Endometrial microvascular endothelial cells (primary cell): Measurements from ENCODE around the gene LCTL. TPM values are rescaled to one million over a fixed set of nuclear protein-coding genes. Genes with fewer than 3 reads are reported as not detected.
"Not testable (repeated sequence)": the region's sequence is repeated elsewhere in the genome, so short reads cannot be mapped to it uniquely, and the experiment has no call there.

ENCODE experiments used
- in situ Hi-C: cut with HindIII; loops from 2 replicates; pipeline ENCODE4 v1.10.0; 2017; ENCODE audit warnings: low sequenced_read_pairs, low pct_unique_long_range_greater_than_20kb; ENCODE audit errors: inconsistent ontology term
- total RNA-seq: library from RNA; depleted of rRNA; stranded (reverse); fragments of >200 nt; gene quantifications from one replicate; pipeline ENCODE4 v1.2.3, GENCODE V29; 2015; ENCODE audit errors: inconsistent ontology term

The LCTL gene
- total RNA-seq, 1 donor from 2014 or later: not detected

DNA sequence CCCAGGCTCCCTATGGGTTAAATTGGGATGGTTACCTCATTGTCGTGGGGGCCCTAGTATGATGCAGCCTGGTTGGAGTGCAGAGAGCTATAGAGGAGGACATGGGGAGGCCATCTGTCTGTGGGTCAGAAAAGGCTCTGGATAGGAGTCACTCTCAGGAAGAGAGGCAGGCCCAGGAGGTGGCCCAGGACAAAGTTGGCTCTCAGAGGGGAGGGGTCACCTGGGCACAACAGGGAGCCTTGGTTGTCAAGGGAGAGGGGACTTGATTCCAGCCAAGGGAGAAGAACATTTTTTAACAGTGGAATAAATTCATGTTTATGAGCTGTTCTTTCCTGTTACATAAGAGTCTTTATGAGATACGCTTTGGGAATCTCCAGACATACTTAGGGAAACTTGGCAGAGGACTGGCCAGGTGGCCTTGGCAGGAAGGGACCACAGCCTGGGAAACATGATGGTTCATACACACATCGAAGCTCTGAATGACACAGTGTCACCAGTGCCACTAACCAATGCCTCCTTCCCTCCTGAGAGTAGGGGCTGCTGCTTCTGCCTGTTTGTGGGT lies 27.5 kb upstream of the LCTL start:
- in situ Hi-C loops: no loop called here

DNA sequence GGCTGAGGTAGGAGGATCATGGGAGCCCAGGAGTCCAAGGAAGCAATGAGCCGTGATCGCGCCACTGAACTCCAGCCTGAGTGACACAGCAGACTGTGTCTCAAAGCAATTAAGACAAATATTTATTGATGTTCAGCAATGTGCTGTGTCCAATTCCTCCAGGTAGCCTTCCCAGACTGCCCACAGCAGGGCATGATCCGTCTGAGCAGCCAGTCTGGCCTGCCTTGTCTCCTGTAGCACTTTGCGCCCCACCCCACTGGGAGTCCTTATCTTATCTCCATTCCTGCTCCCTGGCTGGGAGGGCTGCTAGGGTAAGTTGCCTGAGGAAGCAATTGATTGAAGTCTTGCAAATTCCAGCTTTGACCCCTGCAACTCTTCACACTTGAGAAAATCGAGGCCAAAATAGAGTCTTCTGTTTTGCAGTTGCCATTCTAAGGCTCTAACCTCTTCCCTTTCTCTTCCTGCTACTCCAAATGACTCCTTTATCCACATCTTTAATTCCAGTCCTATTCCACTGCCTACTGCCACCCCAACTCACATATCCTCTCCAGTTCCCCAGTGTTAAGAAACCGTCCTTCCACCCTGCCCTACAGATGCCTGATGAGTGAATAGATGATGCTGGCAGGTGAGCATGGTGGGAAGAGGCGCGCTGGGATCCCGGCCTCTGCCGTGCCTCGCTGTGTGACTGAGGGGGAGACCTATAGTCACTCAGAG lies 26.9 kb upstream of the LCTL start:
- in situ Hi-C loops: no loop called here

DNA sequence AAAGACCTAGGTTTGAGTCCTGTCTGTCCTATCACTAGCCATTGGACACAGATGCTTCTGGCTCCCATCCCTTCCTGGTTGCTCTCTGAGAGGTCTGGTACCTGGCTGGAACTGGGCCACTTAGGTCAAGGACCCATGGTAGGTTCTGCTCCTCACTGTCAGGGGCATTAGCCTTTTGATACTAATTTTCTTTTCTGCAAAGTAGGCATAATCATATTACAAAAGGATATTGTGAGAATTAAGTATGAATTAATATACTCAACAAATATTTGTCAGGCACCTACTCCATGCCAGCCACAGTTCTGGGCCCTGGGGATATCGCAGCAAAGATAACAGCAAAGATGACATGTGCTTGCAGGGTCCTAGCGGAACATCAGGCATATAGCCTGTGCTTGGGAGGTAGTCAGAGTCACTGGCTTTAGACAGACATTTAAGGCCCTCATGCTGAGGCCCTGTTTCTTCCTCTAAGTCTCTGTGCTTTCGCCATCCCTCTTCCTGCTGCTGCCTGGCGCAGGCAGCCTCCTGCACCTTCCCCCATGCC lies 25.6 kb upstream of the LCTL start:
- in situ Hi-C loops: no loop called here

DNA sequence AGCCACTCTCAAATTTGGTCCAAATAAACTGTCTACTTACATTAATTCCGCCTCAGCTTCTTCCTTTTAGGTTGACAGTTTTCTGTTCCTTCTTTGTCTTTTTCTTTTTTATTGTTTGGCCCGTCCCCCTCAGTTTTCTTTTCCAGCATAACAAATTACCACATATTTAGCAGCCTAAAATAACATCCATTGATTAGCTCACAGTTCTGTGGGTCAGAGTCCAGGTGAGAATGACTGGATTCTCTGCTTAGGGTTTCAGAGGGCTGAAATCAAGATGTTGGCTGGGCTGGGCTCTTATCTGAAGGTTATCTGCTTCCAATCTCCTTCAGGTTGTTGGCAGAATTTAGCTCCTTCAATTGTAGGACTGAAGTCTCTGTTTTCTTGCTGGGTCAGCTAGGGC lies 24.6 kb upstream of the LCTL start:
- in situ Hi-C loops: no loop called here

DNA sequence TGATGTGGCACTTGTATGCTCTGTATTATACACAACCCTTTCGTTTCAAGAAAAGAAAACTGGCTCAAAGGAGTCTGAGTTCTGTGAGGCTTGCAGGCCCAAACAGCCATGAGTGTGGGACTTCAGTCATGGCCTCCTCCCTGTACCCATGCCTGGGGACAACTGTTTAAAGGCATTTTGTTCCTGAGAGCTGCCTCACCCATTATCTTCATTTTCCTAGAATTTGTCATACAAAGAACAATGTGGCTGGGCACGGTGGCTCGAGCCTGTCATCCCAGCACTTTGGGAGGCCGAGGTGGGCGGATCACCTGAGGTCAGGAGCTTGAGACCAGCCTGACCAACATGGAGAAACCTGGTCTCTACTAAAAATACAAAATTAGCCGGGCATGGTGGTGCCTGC lies 23.6 kb upstream of the LCTL start:
- in situ Hi-C loops: not testable (repeated sequence)

DNA sequence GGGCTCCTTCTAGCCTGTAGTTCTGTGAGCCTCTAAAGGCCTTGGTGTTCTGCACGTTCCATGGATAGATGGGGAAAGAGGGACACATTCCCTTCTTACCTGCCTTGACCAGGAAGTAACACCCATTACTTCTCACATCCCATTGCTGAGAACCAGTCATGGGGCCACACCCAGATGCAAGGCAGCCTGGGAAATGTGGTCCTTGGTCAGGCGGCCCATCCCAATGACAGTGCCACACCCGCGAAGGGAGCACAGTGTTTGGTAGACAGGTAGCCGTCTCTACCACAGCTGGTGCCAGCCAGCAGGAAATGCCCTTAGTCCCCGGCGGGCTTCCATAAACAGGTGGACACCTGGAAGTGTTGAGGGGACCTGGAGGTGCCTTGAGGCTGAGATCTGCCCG lies 23.2 kb upstream of the LCTL start:
- in situ Hi-C loops: no loop called here

DNA sequence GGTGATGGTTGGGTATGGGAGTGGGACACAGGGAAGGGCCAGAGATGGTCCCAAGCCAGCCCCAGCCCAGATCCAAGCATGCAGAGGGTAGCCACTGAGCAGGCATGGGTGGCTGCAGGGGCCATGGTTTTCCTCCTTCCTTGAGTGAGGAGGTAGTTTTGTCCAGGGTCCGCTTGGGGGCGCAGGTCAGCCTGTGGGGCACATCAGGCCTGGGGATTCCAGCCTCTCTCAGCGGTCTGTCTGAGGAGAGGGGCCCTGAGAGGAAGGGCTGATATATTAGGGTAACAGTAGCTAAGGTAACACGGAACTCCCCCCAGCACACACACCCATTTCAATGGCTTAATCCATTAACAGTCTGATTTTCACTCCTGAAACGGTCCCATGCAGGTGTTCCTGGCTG lies 22.7 kb upstream of the LCTL start:
- in situ Hi-C loops: no loop called here

DNA sequence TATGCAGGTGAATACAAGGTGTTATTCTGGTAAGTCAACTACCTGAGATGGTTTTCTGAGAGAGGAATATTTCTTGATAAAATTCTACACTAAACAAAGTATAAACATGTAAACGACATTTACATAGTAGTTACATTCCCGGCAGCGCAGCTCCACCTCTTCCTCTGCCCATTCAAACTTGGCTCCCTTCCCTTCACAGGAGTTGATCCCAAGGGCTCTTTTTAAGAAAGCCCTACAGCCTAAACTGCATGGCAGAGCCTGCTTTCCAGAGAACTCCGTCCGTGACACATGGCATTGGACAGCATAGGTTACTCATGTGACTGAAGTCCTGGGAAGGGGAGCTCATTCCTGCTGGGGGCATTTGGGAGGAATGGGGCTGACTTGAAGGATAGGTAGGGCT lies 22.0 kb upstream of the LCTL start:
- in situ Hi-C loops: no loop called here

DNA sequence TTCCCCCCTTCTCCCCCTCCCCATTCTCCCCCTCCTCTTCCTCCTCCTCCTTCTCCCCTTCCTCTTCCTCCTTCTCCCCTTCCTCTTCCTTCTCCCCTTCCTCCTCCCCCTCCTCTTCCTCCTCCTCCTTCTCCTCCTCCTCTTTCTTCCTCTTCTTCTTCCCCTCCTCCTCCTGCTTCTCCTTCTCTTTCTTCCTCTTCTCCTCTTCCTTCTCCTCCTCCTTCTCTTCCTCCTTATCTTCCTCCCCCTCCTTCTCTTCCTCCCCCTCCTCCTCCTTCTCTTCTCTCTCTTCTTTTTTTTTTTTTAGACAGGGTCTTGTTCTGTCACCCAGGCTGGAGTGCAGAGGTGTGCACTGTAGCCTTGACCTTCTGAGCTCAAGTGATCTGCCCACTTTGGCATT lies 21.2 kb upstream of the LCTL start:
- in situ Hi-C loops: no loop called here

DNA sequence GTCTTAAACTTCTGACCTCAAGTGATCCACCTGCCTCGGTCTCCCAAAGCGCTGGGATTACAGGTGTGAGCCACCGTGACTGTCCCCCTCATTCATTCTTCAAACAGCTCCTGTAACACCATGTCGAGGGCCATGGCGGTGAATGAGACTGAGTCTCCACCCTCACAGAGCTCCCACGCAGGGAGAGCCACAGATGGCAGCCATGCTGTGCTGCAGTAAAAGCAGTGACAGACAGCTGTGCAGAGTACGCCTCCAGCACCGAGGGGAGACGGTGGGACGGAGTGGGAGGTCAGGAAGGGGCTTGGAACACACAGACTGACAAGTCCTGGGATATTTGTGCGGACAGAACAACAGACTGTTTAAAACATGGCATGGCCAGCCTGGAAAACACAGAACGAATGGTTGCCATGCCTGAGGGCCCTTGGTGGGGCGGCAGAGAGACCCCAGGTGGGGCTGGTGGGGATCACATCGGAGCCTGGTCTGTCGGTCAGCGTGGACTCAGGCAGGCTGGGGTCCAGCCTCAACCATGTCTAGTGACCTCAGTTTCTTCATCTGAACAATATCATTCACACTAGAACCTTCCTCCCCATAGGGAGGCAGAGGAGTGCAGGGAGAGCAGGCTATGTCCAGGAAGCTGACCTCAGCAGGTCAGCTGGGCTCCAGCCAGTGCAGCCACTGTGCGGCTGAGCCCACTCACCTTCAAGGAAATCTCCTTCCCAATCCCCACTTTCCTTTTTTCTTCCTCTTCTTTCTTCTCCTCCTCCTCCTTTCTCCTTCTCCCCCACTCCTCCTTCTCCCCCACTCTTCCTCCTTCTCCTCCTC lies 20.6 kb upstream of the LCTL start:
- in situ Hi-C loops: no loop called here

DNA sequence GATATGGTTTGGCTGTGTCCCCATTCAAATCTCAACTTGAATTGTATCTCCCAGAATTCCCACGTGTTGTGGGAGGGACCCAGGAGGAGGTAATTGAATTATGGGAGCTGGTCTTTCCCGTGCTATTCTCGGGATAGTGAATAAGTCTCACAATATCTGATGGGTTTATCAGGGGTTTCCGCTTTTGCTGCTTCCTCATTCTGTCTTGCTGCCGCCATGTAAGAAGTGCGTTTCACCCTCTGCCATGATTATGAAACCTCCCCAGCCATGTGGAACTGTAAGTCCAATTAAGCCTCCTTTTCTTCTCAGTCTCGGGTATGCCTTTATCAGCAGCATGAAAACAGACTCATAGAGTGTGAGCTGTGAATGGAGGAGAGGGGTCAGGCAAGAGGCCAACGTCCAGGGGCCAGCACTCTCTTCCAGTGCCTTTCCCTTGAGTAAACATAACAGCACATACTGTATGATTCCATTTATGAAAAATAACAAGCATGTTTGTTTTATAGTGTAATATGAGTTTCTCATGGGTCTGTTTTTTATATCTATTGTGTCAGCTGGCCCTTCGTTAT lies 16.3 kb upstream of the LCTL start:
- in situ Hi-C loops: no loop called here

DNA sequence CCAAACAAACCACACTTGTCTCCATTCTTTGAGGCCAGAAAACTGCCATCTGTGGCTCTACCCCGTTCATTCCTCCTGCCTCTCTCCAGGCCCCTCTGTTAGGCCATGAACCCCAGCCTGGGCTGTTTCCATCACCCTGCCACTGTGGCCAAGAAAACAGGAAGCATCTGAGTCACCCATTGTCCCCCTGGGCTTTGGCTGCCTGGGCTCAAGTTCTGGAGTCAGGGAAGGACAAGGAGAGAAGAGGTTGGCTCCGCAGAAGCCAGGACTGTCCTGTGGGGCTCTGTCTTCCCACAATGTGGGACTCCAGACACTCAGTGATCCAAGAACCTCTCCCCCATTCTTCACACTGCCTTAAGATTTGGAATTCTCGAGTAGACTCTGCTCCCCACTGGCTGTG lies 14.8 kb upstream of the LCTL start:
- in situ Hi-C loops: no loop called here

DNA sequence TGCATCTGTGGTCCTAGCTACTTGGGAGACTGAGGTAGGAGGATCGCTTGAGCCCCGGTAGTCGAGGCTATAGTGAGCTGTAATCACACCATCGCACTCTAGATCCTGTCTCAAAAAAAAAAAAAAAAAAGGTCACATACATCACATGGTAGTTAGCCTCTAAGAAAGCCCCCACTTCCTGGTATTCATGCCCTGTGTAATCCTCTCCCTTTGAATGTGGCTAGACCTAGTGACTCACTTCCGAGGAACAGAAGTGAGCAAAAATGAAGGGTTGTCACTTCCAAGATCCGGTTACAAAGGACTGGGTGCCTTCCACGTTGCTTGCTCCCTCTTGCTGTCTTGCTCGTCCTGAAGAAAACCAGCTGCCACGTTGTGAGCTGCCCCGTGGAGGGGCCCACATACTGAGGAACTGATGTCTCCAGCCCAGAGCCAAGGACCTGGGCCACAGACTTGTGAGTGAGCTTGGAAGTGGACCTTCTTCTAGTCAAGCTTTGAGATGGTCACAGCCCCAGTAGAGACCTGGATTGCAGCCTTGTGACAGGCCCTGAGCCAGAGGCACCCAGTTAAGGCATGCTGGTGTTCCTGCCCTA lies 12.6 kb upstream of the LCTL start:
- in situ Hi-C loops: no loop called here

DNA sequence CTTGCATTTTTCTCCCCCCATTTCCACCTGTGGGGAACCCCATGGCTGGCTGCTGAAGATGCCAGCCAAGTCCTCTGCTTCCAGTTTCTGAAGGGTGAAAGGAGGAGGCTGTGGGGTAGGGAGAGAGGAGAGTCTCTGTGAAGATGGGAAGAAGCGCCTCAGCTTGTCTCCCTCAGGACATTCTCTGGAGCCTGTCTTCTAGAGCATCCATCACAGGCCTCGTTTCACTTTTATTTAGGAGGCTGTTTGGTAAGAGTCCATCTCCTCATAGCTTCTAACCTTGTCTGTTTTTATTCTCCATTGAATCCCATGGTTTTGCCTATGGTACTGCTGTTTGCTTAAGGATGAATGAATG lies 8.8 kb upstream of the LCTL start:
- in situ Hi-C loops: no loop called here

DNA sequence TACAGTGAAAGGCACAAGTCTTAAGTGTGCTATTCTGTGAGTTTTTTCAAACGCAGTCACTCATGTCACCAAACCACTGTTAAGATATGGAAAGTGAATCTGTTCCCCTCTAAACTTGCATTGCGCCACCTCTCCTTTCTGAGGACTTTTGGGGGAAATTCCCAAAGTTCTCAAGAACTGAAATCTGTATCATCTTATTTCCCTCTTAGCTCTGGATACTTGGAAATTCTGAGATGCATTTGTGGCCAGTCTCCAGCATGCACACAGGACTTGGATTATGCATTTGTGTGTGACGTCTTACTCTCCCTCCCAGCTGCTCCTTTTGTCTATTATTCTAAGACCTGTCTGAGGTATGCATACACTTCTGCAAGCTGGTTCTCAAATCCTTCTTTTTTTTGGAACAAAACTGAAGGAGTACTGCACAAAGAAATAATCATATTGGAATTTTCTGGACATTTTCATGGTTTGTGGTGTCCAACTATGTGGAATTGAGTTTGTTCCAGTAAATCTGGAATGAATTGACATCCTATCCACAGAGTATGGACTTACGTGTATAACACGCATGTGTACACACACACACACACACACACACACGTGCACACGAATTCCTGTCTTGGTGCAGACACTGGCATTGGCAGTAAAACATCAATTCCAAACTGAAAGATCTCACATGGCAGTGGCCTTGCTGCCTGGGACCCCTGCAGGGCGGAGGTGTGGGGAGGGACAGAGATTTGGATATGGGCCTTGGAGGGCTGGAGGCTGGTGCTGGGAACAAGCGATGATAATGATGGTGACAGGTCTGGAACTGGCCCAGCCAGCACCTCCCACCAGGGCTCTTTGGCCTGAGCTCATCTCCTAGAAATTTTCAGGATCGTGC lies 8.2 kb upstream of the LCTL start:
- in situ Hi-C loops: no loop called here

DNA sequence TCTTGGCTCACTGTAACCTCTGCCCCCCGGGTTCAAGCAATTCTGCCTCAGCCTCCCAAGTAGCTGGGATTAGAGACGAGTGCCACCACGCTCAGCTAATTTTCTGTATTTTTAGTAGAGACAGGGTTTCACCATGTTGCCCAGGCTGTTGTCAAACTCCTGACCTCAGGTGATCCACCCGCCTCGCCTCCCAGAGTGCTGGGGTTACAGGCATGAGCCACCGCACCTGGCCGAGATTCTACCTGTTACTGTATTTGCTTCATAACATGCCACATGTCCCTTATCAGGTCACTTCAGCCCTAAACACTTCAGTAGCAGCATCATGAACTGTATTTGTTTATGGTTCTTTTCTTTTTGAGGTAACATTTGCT lies 7.5 kb upstream of the LCTL start:
- in situ Hi-C loops: no loop called here

DNA sequence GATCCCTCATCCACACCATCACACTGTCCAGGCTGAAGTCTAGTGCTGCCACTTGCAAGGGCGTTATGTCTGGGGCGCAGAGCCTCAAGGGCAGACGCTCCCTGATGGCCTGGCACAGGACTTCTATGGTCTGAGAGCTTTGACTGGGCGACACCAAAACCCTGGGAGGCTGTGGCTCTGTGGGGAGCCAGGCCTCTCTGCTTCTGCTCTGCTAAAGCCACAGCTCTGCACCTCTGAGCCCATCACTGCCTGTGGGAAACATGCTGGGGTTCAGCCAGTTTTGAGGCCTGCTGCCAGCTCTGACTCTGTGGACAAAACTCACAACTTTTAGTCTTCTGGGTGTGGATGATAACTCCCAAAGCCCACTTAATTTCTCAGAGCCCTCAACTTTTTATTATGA lies 6.3 kb upstream of the LCTL start:
- in situ Hi-C loops: no loop called here

DNA sequence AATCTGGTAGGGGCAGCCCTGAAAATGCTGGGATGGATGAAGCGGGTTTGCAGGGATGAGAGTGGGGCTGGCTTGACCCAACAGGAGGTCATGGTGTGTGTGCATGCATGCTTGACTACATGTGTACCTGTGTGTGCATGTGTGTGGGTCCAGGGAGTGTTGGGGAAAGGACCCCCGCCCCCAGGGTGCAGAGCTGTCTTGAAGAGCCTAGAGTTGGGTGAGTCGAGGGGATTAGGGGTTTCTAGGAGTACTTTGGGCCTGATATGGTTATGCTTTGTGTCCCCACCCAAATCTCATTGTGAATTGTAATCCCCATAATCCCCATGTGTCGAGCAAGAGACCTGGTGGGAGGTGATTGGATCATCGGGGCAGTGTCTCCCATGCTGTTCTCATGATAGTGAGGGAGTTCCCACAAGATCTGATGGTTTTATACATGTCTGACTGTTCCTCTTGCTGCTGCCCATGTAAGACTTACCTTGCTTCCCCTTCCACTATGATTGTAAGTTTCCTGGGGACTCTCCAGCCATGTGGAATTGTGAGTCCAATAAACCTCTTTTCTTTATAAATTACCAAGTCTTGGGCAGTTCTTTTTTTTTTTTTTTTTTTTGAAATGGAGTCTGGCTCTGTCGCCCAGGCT lies 5.2 kb upstream of the LCTL start:
- in situ Hi-C loops: no loop called here
